K562 (cell line): Measurements from ENCODE around the gene EPHA2. TPM values are rescaled to one million over a fixed set of nuclear protein-coding genes. Genes with fewer than 3 reads are reported as not detected.

Source experiments
- ATAC-seq: fragments of 200-7000 bp; cut with Tn5 transposase; 3 replicates; pipeline ENCODE4 v1.9.1; 2020; ENCODE audit warnings: moderate library complexity
- BruUV-seq: library from RNA; stranded (reverse); fragments of 400-500 nt; replicated peaks from 2 replicates; lab custom pipeline; 2021; lab: Mats Ljungman, UMichigan
- CTCF ChIA-PET: fragments of 300-600 bp; formaldehyde crosslinking; extraction: SDS; loops from one replicate; lab custom pipeline; 2021; ENCODE audit warnings: low intra/inter-chr PET ratio; lab: Yijun Ruan, JAX
- POLR2A ChIA-PET: fragments of 300-600, 350-650 bp; sonication (Branson Sonifier 250); formaldehyde crosslinking; extraction: SDS; loops from one replicate; lab custom pipeline; 2021; ENCODE audit warnings: antibody characterized with exemption, inconsistent platforms; lab: Yijun Ruan, JAX
- DNase-seq, 4 experiments: peaks; one replicate each; pipeline versions ENCODE4 v3.0.0 to v3.0.0-alpha.2; 2011 to 2018; ENCODE audit warnings: low spot score in 3 of 4, mixed read lengths in 3 of 4; ENCODE audit errors: extremely low read depth in 1 of 4
- FAIRE-seq: peaks from 2 replicates; lab custom pipeline; 2011; peaks lifted over from hg19 to GRCh38; lab: Jason Lieb, UNC
- H2AFZ ChIP-seq: 2 replicates; pipeline ENCODE4 v1.6.0; 2011; ENCODE audit warnings: low read depth, low read length, control low read depth, inconsistent platforms
- H3K27ac ChIP-seq: fragments of 200-600 bp; 3 replicates; pipeline ENCODE4 v1.8.0; 2011; ENCODE audit warnings: low read depth, mild to moderate bottlenecking, control low read depth, inconsistent platforms, low read length, moderate library complexity, mixed read lengths; ENCODE audit errors: extremely low read depth
- H3K27me3 ChIP-seq, 2 experiments: fragments of 300-600 bp in 1 of 2; 2 replicates in 1 of 2; 3 replicates in 1 of 2; pipeline versions ENCODE4 v1.6.0 to v1.8.0; 2011; ENCODE audit warnings: inconsistent platforms in 2 of 2, low read length in 2 of 2, mild to moderate bottlenecking in 1 of 2, mixed read lengths in 1 of 2, moderate library complexity in 1 of 2; ENCODE audit not compliant: control insufficient read depth in 2 of 2, insufficient read depth in 2 of 2
- H3K36me3 ChIP-seq: fragments of 300-600 bp; 3 replicates; pipeline ENCODE4 v1.8.0; 2011; ENCODE audit warnings: mild to moderate bottlenecking, low read length, inconsistent platforms; ENCODE audit not compliant: control insufficient read depth, insufficient read depth
- H3K4me1 ChIP-seq, 2 experiments: fragments of 200-600 bp in 1 of 2; replicated peaks in 1 of 2; 2 replicates in 1 of 2; 3 replicates in 1 of 2; pipeline versions ENCODE4 v1.5.1 to v1.8.0; 2011; ENCODE audit warnings: inconsistent platforms in 2 of 2, low read length in 2 of 2, mild to moderate bottlenecking in 1 of 2, mixed read lengths in 1 of 2, moderate library complexity in 1 of 2; ENCODE audit not compliant: control insufficient read depth in 2 of 2, insufficient read depth in 2 of 2
- H3K4me2 ChIP-seq: 2 replicates; pipeline ENCODE4 v1.6.1; 2011; ENCODE audit warnings: low read length, control low read depth, inconsistent platforms, mixed read lengths; ENCODE audit not compliant: insufficient read depth
- H3K4me3 ChIP-seq: fragments of 200-600 bp; sonication (generic), shearing (Covaris generic); 2 replicates; pipeline ENCODE4 v1.5.1; 2016; ENCODE audit warnings: control low read depth, inconsistent platforms
- H3K79me2 ChIP-seq: fragments of 200-600 bp; 3 replicates; pipeline ENCODE4 v1.8.0; 2011; ENCODE audit warnings: low read length, inconsistent platforms; ENCODE audit not compliant: control insufficient read depth, insufficient read depth
- H3K9ac ChIP-seq, 2 experiments: 2 replicates each; pipeline versions ENCODE4 v1.6.0 to v1.6.1; 2011; ENCODE audit warnings: low read depth in 2 of 2, low read length in 2 of 2, control low read depth in 1 of 2, inconsistent platforms in 1 of 2, mild to moderate bottlenecking in 1 of 2, mixed read lengths in 1 of 2; ENCODE audit not compliant: insufficient read depth in 1 of 2
- H3K9me1 ChIP-seq: one replicate; pipeline ENCODE4 v1.6.0; 2011; ENCODE audit warnings: inconsistent platforms, mild to moderate bottlenecking, low read length, moderate library complexity; ENCODE audit not compliant: control insufficient read depth, insufficient read depth
- H3K9me3 ChIP-seq: replicated peaks from 2 replicates; pipeline ENCODE4 v1.5.1; 2011; ENCODE audit warnings: low read depth, low read length, inconsistent platforms; ENCODE audit not compliant: control insufficient read depth, insufficient read depth
- H4K20me1 ChIP-seq: replicated peaks from 2 replicates; pipeline ENCODE4 v1.6.1; 2011; ENCODE audit warnings: low read length, inconsistent platforms, mixed read lengths; ENCODE audit not compliant: control insufficient read depth, insufficient read depth
- CREB1 ChIP-seq, 2 experiments: sonication (generic) in 1 of 2; formaldehyde crosslinking in 1 of 2; IDR thresholded peaks; 2 replicates each; pipeline versions ENCODE4 v1.6.1 to v1.8.0; 2012 to 2022; ENCODE audit warnings: inconsistent platforms in 1 of 2, mild to moderate bottlenecking in 1 of 2, missing genetic modification reagents in 1 of 2, moderate library complexity in 1 of 2
- RB1 ChIP-seq: fragments of 450-650 bp; IDR thresholded peaks from 2 replicates; pipeline ENCODE4 v1.6.1; 2017; ENCODE audit warnings: low read depth, mild to moderate bottlenecking
- WGBS: fragments of 100-300 bp; shearing (Covaris generic); methylation state at CpG from one replicate; pipeline ENCODE4 v1.1.6; 2016; ENCODE audit warnings: low coverage, mixed read lengths; ENCODE audit not compliant: insufficient coverage; ENCODE audit errors: missing lambda C conversion rate; 5-methylcytosine and 5-hydroxymethylcytosine counted together
- in situ Hi-C: fragments of 300-500 bp; cut with MboI; formaldehyde crosslinking; loops from 4 replicates; pipeline ENCODE4 v1.15.0; 2018; ENCODE audit warnings: inconsistent platforms, mixed read lengths
- intact Hi-C: fragments of 100-400 bp; cut with micrococcal nuclease; formaldehyde crosslinking; loops from 2 replicates; pipeline ENCODE4 v1.14.2; 2022
- polyA plus RNA-seq, 8 experiments: library from polyadenylated mRNA; depleted of rRNA in 4 of 8; stranded (reverse) in 5 of 8; unstranded in 3 of 8; fragments of >200 nt; fragmentation: Nextera tagmentation in 2 of 8; fragmentation: Illumina TruSeq in 1 of 8; extraction: Ambion mirVana in 2 of 8; extraction: Trizol in 1 of 8; gene quantifications; 2 replicates each; pipeline versions ENCODE4 v1.2.1 to v1.2.3, GENCODE V29; 2011 to 2014; ENCODE audit warnings: inconsistent platforms in 1 of 8, missing spikeins in 1 of 8
- total RNA-seq, 7 experiments: library from RNA; depleted of rRNA in 6 of 7; stranded (reverse); fragments of >200 nt in 6 of 7; fragmentation: Illumina TruSeq in 2 of 7; extraction: Trizol in 2 of 7; gene quantifications; 2 replicates each; pipeline versions ENCODE4 v1.2.1 to v1.2.3, GENCODE V29; 2011 to 2021; ENCODE audit warnings: low replicate concordance in 1 of 7
- TF ChIP-seq, protein P1 (sequence below): sonication (generic); formaldehyde crosslinking; IDR thresholded peaks from 2 replicates; pipeline ENCODE4 v1.9.0; 2022; ENCODE audit warnings: mild to moderate bottlenecking, missing genetic modification reagents

Gene EPHA2
- total and polyA plus RNA-seq, 9 of the 15 experiments (the other 6 are each of a cell fraction or from before 2014, with no cell fraction given) = 0.04 to 0.40 (median 0.07) TPM; not detected in 4

DNA sequence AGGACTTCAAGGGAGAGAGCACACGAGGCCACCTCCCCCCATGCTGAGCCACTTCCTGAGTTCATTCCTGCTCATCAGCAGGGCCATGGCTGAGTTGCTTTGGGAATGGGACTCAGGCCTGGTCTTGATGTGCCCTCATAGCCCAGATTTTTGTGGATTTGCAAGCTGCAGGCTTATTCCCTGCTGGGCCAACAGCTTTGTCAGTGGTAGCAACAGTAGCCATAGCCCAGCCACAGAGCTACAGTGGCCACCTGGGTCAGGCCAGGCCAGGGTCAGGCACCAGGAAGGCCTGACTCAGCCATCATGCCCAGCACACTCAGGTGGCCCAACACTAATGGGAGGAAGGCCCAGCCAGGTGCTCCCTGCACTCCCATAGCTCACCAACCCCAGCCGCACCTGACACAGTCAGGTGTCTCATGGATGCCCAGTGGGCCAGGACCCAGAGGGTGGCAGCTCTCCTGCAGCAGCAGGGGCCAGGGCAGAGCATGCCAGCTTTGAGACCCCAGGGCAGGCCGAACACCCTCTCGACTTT lies 33.5 kb downstream of the EPHA2 start:
- H3K4me3 ChIP-seq = no peak overlapping the region
- CTCF ChIA-PET = no interaction called here
- H2AFZ ChIP-seq = no peak overlapping the region; the same call in 1 of the 2 replicates
- intact Hi-C loops = no loop called here
- TF ChIP-seq CREB1 (IDR thresholded peaks at IDR 0.05) (no peak), CREB1 (CRISPR knock-in tag; IDR thresholded peaks at IDR 0.05) (0 out of 2 replicates have a peak, but pooled peaks have one; percentile 7), RB1 (no peak)
- TF ChIP-seq, protein P1, sequence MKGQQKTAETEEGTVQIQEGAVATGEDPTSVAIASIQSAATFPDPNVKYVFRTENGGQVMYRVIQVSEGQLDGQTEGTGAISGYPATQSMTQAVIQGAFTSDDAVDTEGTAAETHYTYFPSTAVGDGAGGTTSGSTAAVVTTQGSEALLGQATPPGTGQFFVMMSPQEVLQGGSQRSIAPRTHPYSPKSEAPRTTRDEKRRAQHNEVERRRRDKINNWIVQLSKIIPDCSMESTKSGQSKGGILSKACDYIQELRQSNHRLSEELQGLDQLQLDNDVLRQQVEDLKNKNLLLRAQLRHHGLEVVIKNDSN (CRISPR knock-in tag) = 0 out of 2 replicates have a peak, but pooled peaks have one; percentile 9
- TF ChIP-seq, all 486 proteins: peak for 2
- H4K20me1 ChIP-seq = no peaks in the 10 kb centered on the region
- WGBS = 77% methylated on average over 4 of the region's 4 CpGs
- H3K4me2 ChIP-seq = no peak overlapping the region
- POLR2A ChIA-PET = interaction anchor here (0.8 to 1.1 kb wide), 3 partner anchors 8 to 20 kb away, joined by 3 to 4 read pairs (median 3); no protein-coding TSS in a partner anchor
- FAIRE-seq = no peak
- no peak overlapping the region for H3K27ac ChIP-seq
- no peaks in the 10 kb centered on the region for H3K9me3 ChIP-seq
- in situ Hi-C loops = no loop called here
- no peaks in the 10 kb centered on the region for H3K9me1 ChIP-seq
- no peaks in the 10 kb centered on the region for H3K79me2 ChIP-seq
- BruUV-seq = no TSS peak
- H3K9ac ChIP-seq = peak overlapping the region in 1 of 2 experiments; percentile 11; a peak in 1 of 4 replicates
- no peak for DNase-seq
- peaks cover 6 to 21% of the 10 kb centered on the region in 2 experiments; a peak in 4 of 5 replicates for H3K4me1 ChIP-seq
- H3K36me3 ChIP-seq = no peaks in the 10 kb centered on the region
- peaks cover 0 to 10% of the 10 kb centered on the region in 2 experiments; a peak in 2 of 5 replicates for H3K27me3 ChIP-seq
- no peak for ATAC-seq
